ENCODE measurements around the gene CAPN15.
"Not testable (repeated sequence)": the region's sequence is repeated elsewhere in the genome, so short reads cannot be mapped to it uniquely, and the experiment has no call there.

The CAPN15 gene

DNA sequence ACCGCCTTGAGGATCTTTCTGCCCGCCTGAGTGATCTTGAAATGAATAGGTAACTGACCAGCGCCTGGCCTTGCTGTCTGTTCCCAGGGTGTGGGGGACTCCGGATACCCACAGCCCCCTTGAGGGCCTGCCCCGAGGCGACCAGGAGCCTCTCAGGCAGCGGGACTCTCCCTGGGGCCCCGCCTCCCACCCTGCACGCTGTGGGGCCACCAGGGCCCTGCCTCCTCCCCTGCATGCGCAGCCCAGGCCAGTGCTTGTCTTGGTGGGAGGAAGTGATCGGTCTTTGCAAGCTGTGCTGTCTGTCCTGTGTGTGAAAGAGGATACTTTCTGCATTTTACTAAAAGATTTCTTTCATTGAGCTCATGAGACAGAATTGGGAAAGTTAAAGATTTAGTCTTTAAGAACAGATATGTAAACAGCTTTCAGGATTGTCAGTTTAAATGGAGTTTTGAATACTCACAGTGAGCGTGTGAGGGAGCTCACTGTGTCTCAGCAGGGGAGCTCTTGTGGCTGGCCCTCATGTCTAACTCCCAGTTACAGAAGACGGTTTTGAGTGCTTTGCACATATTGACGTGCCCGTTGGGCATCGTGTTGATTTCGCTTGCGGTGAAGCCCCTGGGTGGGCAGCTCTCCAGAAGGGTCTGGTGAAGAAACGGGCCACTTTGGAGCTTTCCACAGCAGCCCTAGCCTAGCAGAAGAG is 36.1 kb upstream of the CAPN15 start:
- DNase-seq (ENCODE audit: low read depth) = peak; percentile 95
- peak overlapping the region; percentile 78 for H3K4me3 ChIP-seq (ENCODE audit: low read depth, low read length)
- TF ChIP-seq, protein P1, sequence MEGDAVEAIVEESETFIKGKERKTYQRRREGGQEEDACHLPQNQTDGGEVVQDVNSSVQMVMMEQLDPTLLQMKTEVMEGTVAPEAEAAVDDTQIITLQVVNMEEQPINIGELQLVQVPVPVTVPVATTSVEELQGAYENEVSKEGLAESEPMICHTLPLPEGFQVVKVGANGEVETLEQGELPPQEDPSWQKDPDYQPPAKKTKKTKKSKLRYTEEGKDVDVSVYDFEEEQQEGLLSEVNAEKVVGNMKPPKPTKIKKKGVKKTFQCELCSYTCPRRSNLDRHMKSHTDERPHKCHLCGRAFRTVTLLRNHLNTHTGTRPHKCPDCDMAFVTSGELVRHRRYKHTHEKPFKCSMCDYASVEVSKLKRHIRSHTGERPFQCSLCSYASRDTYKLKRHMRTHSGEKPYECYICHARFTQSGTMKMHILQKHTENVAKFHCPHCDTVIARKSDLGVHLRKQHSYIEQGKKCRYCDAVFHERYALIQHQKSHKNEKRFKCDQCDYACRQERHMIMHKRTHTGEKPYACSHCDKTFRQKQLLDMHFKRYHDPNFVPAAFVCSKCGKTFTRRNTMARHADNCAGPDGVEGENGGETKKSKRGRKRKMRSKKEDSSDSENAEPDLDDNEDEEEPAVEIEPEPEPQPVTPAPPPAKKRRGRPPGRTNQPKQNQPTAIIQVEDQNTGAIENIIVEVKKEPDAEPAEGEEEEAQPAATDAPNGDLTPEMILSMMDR (IDR thresholded peaks at IDR 0.05; ENCODE audit: low read depth, low read length) = no peak
- peak; percentile 75; the same call in 1 of the 2 replicates for TF ChIP-seq MYC (IDR thresholded peaks at IDR 0.05; ENCODE audit: low read depth, low read length)
- TF ChIP-seq POLR2A (IDR thresholded peaks at IDR 0.05; ENCODE audit: extremely low read depth, insufficient read length) = peak; percentile 58
- TF ChIP-seq, protein P2, sequence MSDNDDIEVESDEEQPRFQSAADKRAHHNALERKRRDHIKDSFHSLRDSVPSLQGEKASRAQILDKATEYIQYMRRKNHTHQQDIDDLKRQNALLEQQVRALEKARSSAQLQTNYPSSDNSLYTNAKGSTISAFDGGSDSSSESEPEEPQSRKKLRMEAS (IDR thresholded peaks at IDR 0.05; ENCODE audit: low read depth, low read length) = no peak

- peak; percentile 71 for DNase-seq (ENCODE audit: low read depth)
- TF ChIP-seq MYC (IDR thresholded peaks at IDR 0.05; ENCODE audit: low read depth, low read length) (no peak), POLR2A (IDR thresholded peaks at IDR 0.05; ENCODE audit: extremely low read depth, insufficient read length) (no peak)
- TF ChIP-seq, protein P1 (IDR thresholded peaks at IDR 0.05; ENCODE audit: low read depth, low read length) = no peak
- TF ChIP-seq, protein P2 (IDR thresholded peaks at IDR 0.05; ENCODE audit: low read depth, low read length) = no peak
- H3K4me3 ChIP-seq (ENCODE audit: low read depth, low read length) = peak overlapping the region; percentile 78
Observed at GRCh38 chr16:492211-492875, 35.2 kb upstream of the CAPN15 start.

GRCh38 chr16:494676-495075 is 32.8 kb upstream of the CAPN15 start:
- not testable (repeated sequence) for DNase-seq (ENCODE audit: low read depth); H3K4me3 ChIP-seq (ENCODE audit: low read depth, low read length)

DNA sequence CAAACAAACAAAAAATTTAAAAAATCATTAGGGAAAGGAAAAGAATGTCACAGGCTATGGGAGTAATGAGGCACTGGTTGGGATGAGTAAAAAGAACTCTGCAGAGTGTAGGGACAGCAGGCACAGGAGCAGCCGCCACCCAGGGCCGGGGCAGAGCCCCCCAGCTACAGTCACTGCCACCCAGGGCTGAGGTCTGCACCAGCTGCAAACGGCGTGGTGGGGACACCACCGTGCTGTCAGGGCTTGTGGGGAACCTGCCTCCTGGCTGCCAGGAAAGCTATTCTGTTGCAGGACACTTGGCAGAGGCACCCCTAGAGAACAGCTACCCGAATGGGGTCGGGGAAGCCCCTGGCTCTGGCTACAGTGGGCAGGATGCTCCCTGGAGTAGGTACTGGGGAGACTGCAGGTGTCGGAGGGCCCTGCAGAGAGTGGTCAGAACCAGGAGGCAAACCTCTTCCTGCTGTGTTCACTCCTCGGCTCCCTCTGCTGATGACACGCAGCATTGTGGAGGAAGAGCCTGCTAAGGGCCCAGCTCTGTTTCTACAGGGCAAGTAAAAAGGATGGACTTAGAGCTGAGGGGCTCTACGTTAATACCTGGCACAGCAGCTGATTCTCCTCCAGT is 32.3 kb upstream of the CAPN15 start:
- TF ChIP-seq MYC (IDR thresholded peaks at IDR 0.05; ENCODE audit: low read depth, low read length) = no peak
- no peak for TF ChIP-seq POLR2A (IDR thresholded peaks at IDR 0.05; ENCODE audit: extremely low read depth, insufficient read length)
- TF ChIP-seq, protein P1 (IDR thresholded peaks at IDR 0.05; ENCODE audit: low read depth, low read length) = peak; percentile 59
- TF ChIP-seq, protein P2 (IDR thresholded peaks at IDR 0.05; ENCODE audit: low read depth, low read length) = 0 out of 2 replicates have a peak, but pooled peaks have one; percentile 16
- DNase-seq (ENCODE audit: low read depth) = peak; percentile 69
- H3K4me3 ChIP-seq (ENCODE audit: low read depth, low read length) = no peak overlapping the region

DNA sequence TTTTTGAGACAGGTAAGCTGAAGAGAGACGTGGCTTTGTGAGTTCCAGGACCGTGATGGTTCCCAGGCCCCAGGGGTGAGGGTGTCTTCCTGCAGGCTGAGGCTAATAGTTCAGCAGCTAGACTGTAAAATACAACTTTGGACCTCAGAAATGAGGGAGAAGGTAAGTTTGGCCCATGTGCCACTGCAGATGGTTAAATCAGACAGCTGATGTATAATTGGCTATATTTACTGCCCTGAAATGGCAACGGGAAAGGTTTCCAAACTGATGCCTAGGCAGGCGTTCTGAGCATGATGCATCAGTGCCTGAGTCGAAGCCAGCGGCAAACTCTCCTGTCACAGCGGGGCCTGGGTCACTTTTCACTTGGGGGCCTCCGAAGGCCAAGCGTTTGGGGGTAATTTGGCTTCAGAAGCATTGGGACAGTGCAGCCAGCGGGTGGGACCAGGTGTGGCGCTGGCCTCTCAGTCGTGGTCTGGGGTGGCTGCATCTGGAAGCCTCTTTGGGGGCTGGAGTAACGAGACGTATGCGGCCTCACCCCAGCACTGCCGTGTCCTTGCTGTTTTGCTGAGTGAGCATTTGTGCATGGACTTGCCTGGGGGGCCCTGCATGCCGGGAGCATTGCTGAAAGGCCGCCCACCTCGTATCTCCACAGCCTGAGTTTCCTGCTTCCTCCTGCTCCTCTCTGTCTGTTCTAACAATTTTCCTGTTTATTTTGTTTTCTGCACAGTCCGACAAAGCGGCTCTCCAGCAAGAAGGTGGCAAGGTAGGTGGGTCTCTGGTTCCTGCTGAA is 31.2 kb upstream of the CAPN15 start:
- no peak overlapping the region for H3K4me3 ChIP-seq (ENCODE audit: low read depth, low read length)
- no peak for DNase-seq (ENCODE audit: low read depth)
- no peak for TF ChIP-seq POLR2A (IDR thresholded peaks at IDR 0.05; ENCODE audit: extremely low read depth, insufficient read length)
- TF ChIP-seq, protein P2 (IDR thresholded peaks at IDR 0.05; ENCODE audit: low read depth, low read length) = no peak
- no peak for TF ChIP-seq MYC (IDR thresholded peaks at IDR 0.05; ENCODE audit: low read depth, low read length)
- TF ChIP-seq, protein P1 (IDR thresholded peaks at IDR 0.05; ENCODE audit: low read depth, low read length) = no peak
